Right kidney (tissue), 1 donor: ENCODE results near the gene C19orf25.
A peak's percentile ranks its signal among the peaks of the same experiment; 100 is the strongest.

Experiments used
- DNase-seq: peaks from one replicate; pipeline ENCODE4 v3.0.0-alpha.2; 2016

The C19orf25 gene

DNA sequence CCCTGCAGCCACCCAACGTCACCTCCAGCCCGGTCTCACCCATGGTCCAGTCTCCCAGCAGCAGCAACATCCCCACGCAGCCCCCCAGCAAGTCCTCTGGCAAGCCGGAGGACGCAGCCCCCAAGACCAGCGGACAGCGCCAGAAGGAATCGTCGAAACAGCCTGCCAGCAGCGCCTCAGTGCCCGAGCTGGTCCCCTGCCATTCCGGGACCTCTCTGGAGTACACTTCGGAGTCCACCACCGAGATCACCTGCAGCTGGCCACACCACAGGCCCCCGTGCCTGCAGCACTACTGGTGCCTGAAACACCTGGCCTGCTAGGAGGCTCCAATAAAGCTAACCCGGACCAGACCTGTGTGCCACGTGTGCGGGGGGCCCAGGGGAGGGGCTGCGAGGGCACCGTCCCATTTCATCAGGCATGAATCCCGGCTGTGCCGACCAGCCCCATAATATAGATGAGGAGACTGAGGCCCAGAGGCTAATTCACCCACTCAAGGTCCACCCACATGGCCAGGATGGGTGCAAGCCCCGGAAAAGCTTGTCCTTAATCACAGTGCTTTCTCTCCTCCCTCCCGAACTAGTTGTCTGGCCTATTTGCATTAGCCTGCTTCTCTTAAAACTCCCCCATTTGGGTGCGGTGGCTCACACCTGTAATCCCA lies 18.7 kb upstream of the C19orf25 start:
- DNase-seq: no peak

DNA sequence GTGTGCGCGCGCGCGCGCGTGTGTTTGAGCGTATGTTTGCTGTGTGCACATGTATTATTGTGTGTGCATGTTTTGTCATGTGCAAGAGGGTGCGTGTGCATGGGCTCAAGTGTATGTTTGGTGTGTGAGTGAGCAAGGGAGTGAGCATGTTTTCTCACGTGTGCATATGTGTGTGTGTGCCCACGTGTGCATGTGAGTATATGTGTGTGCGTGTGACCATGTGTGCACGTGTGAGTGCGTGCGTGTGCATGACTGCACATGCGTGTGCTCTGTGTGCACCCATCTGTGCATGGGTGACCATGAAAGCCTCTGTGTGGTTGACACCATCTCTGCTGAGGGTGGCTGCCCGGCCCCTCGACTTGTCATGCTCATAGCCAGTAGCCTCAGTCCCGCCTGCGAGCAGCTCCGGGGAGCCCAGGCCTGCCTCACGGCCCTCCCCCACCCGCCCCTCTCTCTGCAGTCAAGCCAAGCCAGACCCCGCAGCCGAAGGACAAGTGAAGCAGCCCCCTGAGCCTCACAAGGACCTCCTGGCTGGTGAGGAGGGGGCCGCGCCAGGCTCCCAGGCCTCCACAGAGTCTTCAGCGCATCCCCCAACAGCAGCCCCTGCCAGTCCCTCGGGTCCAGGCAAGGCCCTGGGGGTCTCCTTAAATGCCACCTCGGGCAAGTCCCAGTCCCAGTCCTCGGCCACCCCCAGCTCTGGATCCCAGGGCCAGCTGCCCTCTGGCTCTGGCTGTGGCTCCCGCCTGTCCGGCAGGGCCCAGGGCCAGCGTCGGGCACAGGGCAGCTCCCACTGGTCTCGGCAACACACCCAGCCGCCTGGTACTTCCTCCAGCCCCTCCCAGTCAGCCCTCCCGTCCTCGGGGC lies 17.9 kb upstream of the C19orf25 start:
- DNase-seq: no peak

DNA sequence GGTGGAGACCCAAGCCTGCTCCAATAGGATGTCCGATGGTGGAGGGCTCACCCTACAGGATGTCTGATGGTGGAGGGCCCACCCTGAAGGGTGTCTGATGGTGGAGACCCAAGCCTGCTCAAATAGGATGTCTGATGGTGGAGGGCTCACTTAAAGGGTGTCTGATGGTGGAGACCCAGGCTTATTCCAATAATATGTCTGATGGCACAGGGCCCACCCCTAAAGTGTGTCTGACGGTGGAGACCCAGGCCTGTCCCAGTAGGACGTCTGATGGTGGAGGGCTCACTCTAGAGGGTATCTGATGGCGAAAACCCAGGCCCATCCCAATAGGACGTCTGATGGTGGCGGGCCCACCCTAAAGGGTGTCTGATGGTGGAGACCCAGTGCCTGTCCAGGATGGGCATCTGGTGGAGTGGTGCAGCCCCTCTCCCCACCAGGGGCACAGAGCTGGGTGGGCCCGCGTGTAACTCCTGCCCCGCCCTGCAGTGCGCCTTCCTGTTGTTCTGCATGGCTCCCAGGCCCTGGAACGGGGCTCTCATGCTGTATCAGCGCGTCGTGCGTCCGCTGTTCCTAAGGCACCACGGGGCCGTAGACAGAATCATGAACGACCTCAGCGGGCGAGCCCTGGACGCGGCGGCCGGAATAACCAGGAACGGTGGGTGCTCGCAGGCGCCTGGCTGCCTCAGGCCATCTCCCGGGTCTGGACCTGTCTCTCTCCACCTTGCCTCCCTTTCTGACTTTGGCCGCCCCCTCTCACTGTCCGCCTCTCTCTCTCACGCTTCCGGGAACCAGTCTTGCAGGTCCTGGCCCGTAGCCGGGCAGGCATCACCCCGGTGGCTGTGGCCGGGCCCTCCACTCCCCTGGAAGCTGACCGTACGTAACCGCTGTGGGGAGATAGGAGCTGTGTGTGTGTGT lies 17.0 kb upstream of the C19orf25 start:
- no peak for DNase-seq

DNA sequence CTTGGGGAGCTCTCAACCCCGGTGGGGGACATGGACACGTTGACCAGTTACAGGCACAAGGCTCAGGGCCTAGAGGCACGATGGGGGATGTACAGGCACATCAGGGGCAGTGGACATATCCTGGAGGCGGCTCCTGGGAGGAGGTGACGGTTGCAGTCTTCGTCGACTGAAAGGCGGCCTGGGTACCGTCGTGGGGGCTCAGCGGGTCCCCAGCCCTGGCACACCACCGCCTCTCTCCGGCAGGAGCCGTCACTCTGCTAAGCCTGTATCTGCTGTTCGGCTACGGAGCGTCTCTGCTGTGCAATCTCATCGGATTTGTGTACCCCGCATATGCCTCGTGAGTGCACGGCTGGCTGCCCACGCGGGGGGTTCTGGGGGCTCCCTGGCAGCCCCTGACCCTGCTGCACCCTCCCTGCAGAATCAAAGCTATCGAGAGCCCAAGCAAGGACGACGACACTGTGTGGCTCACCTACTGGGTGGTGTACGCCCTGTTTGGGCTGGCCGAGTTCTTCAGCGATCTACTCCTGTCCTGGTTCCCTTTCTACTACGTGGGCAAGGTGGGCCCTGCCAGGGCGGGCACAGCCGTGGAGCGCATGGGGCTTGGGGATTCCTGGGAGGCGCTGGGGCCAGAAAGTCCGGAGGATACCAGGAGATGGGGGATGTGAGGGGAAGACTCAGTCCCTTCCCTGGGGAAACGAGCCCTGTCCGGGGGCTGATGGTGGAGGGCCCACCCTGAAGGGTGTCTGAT lies 16.2 kb upstream of the C19orf25 start:
- DNase-seq: no peak

DNA sequence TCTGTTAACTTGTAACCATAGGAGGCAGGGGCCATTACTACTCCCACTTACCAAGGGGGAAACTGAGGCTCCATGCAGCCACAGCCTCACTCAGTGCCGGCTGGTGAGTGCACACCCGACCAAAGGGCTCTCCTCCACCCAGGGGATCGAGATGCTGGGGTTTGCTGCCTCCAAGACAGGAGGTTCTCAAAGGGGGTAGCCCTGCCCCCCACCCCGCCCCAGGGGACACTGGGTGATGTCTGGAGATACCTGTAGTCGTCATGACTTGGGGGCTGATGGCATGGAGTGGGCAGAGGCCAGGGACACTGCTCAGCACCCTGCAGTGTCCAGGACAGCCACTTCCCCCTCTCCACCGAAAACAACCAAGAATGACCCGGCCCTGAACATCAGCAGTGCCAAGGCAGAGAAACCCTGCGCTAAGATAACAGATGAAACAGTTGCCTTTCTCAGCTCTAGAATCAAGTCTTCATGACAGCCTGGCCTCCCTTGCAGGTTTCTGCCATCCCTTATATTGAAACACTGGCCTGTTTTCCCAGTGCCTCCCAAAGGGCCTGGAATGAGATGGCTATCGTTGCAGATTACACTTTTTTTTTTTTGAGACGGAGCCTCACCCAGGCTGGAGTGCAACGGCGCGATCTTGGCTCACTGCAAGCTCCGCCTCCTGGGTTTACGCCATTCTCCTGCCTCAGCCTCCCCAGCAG lies 15.2 kb upstream of the C19orf25 start:
- DNase-seq: no peak

DNA sequence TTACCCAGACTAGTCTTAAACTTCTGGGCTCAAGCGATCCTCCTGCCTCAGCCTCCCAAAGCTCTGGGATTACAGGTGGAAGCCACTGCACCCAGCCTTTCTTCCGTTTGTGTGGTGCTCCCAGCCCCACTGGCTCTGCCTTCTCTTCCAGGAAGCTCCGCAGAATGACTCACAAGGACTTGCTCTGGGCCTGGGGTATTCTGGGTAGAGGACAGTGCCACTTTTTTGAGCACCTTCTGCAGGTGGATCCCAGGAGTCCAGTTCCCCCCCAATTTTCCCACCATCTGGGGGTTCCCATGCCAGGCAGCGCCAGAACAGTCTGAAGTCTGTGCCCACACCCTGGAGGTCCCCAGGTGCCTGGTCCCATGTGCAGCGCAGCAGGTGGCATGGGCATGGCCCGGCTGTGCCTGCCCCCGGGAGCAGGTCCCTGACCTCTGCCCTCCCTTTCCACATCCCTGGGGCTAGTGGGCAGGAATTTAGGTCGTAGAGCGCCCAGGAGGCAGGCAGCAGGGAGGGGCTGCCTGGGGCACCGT lies 13.5 kb upstream of the C19orf25 start:
- no peak for DNase-seq

DNA sequence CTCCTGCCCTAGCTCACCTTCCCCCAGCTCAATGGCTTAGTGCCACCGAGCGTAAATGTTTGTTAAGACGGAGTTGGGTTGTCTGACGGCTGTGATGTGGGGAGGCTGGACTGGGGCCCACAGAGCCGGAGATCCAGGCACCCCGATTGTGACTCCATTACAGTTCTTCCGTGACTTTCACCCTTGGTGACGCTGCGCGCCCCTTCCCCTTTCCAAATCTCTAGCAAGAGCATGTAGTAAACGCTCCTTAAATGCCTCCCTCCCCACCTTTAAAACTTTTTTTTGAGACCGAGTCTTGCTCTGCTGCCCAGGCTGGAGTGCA lies 12.8 kb upstream of the C19orf25 start:
- DNase-seq: no peak

DNA sequence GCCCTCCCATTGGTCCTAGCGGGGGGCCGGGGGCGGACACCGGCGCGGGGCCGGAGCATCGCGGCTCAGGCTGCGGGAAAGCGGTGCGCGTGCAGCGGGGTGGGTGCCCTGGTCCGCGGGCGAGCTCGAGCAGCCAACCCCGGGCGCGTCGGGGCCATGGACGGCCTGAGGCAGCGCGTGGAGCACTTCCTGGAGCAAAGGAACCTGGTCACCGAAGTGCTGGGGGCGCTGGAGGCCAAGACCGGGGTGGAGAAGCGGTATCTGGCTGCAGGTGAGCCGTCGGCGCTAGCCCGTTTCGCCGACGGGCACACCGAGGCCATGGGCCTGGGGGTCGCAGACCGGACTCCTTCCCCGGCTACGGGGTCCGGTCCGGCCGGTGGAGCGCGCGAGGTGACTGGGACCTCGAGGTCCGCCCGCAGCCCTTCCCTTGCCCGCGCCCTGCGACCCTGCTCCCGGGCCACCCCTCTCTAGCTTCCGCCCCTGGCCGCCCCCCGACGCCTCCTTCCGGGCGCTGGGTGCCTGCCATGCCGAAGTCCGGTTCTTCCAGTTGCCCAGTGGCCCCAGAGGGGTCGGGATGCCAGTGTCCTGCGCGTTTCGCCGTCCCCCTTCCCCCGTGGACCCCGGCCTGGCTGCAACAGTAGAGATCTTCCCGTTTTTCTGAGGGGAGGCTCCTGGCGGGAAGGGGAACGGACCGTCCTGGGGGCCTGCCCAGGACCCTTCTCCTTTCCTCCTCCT lies 12.3 kb upstream of the C19orf25 start, which contains the start of gene REEP6:
TSS of gene REEP6 (plus strand) at position 68 of the 735 bp plus-strand sequence. CDS start at position 157, 89 bp downstream.
- peak; percentile 94 for DNase-seq

DNA sequence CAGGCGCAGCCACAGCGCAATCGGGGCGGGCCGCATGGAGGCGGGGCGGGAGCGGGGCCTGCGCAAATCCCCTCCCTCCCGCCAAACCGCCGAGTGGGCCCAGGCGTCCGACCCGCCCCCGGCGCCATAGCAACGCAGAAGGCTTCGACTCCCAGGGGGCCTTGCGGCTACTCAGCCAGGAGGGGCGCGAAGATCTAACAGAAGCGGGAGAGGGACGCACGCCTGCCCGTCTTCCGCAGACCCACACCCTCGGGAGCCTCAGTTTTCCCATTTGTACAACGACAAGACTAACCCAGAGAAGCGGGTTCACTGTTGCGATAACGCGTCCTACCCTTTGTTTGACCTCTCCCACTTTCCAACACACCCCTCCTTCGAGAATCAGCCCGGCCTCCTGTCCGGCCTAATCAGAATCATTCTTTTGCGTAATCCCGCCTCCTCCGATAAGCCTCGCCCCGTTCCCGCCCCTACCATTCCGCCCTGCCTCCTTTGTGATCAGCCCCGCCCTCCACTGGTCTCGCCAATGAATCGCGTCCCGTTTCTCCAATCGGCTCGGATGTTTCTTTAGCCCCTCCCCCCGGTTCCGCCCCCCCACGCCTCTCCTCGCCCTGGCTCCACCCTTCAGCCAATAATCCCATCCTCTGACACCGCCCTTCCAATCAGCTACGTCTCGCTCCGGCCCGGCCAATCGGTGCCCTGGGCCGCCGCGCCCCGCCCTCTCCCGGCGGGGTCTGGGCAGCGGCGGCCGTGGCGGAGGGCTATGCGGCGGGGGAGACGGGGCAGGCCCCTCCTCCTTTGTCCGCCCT lies 11.5 kb upstream of the C19orf25 start, which contains the start of gene PCSK4:
TSS of gene PCSK4 (minus strand) at position 40 of the 803 bp plus-strand sequence. CDS start at position 36, 4 bp downstream.
- peak; percentile 99 for DNase-seq

DNA sequence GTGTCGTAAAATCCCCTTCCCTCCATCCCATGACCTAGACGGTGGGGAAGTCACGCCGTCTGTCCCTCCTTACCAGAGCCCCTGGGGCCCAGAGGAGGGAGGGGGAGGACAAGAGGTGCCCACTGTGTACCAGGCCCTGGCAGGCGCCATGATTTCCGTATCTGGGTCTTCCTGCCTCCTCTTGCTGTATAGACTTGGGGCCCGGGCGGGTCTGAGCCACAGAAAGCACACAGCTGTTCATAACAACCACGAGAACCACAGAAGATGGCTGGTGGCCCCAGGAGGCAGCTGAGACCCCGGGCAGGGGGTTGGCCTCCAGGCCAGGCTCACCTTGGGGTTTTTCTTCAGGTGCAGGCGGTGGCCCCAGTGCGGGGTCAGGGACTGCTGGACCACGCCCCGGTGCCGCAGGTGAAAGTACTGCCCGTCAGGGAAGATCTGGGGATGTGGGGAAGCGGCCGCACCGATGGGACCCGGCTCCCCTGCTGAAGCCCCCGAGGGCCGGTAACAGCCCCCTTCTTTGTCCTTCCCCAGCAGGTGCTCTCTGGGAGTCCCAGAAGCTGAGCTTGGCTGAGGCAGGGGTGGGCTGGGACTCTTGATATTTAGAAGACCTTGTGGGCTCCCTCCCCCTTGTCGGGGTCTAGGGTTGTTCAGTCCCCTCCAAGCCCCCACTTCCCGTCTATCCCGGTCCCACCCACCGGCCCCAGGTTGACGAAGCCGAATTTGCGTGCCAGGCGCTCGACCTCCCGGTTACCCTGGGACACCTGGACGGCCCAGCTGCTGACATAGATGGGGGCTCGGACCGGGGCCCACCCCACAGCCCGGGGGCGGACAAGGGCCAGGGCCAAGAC lies 10.7 kb upstream of the C19orf25 start:
- peak; percentile 37 for DNase-seq

DNA sequence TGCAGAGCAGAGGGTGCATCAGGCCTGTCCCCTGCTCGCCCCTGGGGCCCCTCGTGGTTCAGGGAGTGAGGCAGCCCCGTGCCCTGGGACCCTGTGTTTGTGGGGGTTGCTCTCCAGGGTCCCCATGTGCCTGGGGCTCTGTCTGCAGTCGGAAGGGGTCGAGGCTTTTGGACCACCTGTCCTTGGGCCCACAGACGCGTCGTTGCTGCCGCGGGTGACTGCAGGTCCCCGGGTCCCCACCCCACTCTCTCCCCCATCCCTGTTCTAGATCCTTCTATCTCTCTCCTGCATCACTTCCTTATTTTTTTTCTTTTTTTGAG lies 9.2 kb upstream of the C19orf25 start:
- DNase-seq: no peak

DNA sequence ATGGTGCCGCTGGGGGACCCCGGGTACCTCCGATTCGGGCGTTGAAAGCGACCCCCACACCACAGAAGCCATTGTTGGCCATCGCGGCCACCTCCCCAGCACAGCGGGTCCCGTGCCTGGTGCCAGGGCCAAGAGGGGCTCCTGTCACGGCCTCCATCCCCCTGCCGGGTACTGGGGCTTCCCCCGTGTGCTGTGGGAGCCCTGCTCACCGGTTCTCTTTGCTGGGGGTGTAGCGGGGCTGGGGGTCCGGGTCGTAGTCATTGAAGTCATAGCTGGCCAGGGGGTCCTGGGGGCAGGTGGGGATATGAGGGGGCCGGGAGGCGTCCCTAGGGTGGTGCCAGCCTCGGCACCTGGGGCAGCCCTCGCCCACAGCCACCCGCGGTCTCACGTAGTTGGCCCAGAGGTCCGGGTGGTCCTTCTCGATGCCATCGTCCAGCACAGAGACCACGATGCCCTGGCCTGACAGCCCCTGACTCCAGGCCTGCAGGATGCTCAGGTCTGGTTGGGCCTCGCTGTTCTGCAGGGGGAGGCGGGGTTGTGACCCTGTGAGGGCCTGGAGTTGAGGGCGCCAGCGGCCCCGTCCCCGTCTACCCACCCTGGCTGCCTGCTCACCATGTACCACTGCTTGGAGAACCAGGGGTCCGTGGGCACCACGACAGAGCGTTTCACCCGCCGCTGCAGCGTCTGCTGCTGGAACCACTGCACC lies 8.7 kb upstream of the C19orf25 start:
- no peak for DNase-seq

DNA sequence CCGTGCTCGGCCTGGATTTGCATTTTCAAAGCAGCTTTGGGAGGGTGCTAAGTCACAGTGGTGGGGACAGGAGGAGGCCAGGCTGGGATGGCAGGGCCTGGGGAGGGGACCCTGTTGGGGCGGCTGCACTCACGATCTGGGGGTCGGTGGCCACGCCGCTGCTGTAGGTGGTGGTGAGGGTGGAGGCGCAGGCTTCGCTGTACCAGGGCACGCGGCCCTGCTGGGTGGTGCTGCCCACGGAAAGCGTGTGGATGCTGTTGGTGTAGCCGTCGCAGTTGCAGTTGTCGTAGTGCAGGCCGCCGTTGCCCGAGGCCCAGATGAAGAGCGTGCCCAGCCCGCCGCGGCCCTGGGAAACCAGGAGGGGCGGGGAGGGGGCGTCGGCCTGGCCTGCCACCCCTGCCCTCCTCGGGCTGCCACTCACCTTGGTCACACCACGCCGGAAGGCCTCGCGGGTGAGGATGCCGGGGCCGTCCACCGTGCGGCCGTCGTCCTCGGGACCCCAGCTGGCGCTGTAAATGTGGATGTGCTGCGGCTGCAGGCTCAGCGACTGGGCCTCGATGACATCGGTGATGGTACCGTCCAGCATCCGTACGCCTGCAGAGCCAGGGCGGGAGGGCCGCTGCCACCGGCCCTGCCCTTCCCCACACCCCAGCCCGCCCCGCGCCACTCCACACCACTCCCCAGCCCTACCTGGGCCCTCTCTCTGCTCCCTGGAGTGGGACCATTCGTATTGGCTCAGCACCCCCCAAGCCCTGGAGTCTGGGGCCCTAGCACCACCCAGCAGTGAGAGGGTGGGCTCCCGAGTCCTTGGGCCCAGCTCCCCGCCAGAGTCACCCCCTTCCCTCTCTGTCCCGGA lies 7.9 kb upstream of the C19orf25 start:
- DNase-seq: no peak

DNA sequence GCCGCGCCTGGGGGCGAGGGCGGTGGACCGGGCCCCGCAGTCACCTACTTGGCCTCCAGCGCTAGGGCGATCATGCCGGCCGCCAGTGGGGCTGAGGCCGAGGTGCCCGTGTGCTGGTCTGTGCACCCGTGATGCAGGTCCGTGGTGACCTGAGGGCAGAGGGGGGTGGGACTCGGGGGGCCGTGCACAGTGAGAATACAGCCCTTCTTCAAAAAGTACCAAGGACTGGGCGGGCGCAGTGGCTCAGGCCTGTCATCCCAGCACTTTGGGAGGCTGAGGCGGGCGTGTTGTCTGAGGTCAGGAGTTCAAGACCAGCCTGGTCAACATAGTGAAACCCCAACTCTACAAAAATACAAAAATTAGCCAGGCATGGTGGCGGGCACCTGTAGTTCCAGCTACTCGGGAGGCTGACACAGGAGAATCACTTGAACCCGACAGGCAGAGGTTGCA lies 5.0 kb upstream of the C19orf25 start:
- DNase-seq: no peak

DNA sequence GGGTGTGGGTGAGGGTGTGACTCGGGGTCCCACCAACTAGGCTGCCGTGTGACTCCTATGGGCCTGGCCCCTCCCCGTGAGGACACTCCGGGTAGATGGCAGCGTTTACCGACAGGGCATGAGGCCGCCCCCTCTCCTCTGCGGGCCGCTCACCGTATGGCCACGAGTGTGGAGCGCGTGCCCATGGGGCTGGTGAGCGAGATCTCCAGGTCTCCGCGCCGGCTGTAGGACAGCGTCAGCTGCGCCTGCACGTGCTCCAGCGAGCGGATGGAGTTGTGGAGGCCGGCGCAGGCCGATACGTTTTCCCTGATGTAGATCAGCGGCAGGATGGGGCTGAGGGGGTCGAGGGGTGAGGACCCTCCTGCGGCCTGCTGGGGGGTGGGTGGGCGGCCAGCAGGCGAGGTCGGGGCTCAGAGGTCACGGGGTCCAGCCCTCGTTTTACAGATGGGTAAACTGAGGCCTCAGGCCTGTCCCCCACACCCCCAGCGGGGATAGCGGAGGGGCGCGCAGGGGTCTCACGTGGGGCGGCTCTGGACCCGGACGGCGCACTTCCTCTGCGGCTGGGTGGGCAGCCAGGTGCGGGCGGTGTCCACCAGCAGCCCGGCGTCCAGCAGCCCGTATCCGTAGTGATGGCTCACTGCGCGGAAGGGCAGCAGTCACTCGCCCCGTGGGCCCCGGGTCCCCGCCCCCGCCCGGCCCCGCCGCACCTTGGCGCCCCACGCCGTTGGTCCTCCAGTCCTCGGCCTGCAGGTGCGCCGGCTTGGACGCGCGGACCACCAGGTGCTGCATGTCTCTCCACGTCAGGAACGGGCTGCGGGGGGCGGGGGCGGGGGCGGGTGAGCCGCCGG lies 4.3 kb upstream of the C19orf25 start:
- no peak for DNase-seq
